GM12878 (cell line): ENCODE data around the gene PTCHD4. TPM values are rescaled to one million over a fixed set of nuclear protein-coding genes. Genes with fewer than 3 reads are reported as not detected.

Source experiments
- ATAC-seq: fragments of 200-7000 bp; cut with Tn5 transposase; 3 replicates; pipeline ENCODE4 v1.9.1; 2020; ENCODE audit warnings: mild to moderate bottlenecking, moderate library complexity
- BruUV-seq: library from RNA; stranded (reverse); fragments of 400-500 nt; replicated peaks from 2 replicates; lab custom pipeline; 2021; lab: Mats Ljungman, UMichigan
- CTCF ChIA-PET: fragments of 300-600 bp; sonication (Branson Sonifier 250); formaldehyde crosslinking; extraction: SDS; loops from one replicate; lab custom pipeline; 2021; ENCODE audit warnings: inconsistent platforms; lab: Yijun Ruan, JAX
- POLR2A ChIA-PET: fragments of 350-600 bp; formaldehyde crosslinking; extraction: SDS; loops from one replicate; lab custom pipeline; 2021; ENCODE audit warnings: inconsistent platforms; lab: Charles Lee
- RAD21 ChIA-PET: fragments of 300-600 bp; sonication (Branson Sonifier 250); formaldehyde crosslinking; loops from one replicate; lab custom pipeline; 2023; ENCODE audit warnings: antibody characterized with exemption; ENCODE audit not compliant: unreplicated experiment; lab: Charles Lee
- SMC1A ChIA-PET: fragments of 300-600 bp; sonication (Branson Sonifier 250); formaldehyde crosslinking; loops from one replicate; lab custom pipeline; 2023; ENCODE audit not compliant: unreplicated experiment, uncharacterized antibody; lab: Charles Lee
- DNase-seq: peaks from one replicate; pipeline ENCODE4 v3.0.0-alpha.2; 2011; ENCODE audit warnings: low read depth, low spot score
- FAIRE-seq: peaks from 3 replicates; lab custom pipeline; 2011; peaks lifted over from hg19 to GRCh38; lab: Jason Lieb, UNC
- H2AFZ ChIP-seq: 2 replicates; pipeline ENCODE4 v1.6.0; 2011; ENCODE audit warnings: low read depth, low read length, control low read depth; ENCODE audit not compliant: control insufficient read depth
- H3K27ac ChIP-seq: 2 replicates; pipeline ENCODE4 v1.5.1; 2011; ENCODE audit warnings: control low read depth; ENCODE audit not compliant: control insufficient read depth, insufficient read depth
- H3K27me3 ChIP-seq, 2 experiments: replicated peaks in 1 of 2; 2 replicates each; pipeline versions ENCODE4 v1.6.0 to v1.6.1; 2011; ENCODE audit warnings: low read length in 1 of 2; ENCODE audit not compliant: control insufficient read depth in 2 of 2, insufficient read depth in 2 of 2
- H3K36me3 ChIP-seq, 2 experiments: 2 replicates each; pipeline ENCODE4 v1.5.1; 2011; ENCODE audit warnings: low read length in 1 of 2; ENCODE audit not compliant: control insufficient read depth in 2 of 2, insufficient read depth in 2 of 2
- H3K4me1 ChIP-seq: 2 replicates; pipeline ENCODE4 v1.6.1; 2011; ENCODE audit warnings: mild to moderate bottlenecking, low read length, moderate library complexity, mixed read lengths; ENCODE audit not compliant: control insufficient read depth, insufficient read depth
- H3K4me2 ChIP-seq: 2 replicates; pipeline ENCODE4 v1.6.0; 2011; ENCODE audit warnings: control low read depth; ENCODE audit not compliant: control insufficient read depth, insufficient read depth
- H3K4me3 ChIP-seq: fragments of 200-600 bp; sonication (generic); 2 replicates; pipeline ENCODE4 v1.5.1; 2016
- H3K79me2 ChIP-seq: 2 replicates; pipeline ENCODE4 v1.6.0; 2011; ENCODE audit warnings: low read length; ENCODE audit not compliant: control insufficient read depth, insufficient read depth
- H3K9ac ChIP-seq: 2 replicates; pipeline ENCODE4 v1.8.0; 2011; ENCODE audit warnings: low read length, control low read depth, mixed read lengths; ENCODE audit not compliant: control insufficient read depth, insufficient read depth
- H3K9me3 ChIP-seq: replicated peaks from 3 replicates; pipeline ENCODE4 v1.5.1; 2011; ENCODE audit warnings: mild to moderate bottlenecking, low read length; ENCODE audit not compliant: control insufficient read depth, insufficient read depth
- H4K20me1 ChIP-seq: 2 replicates; pipeline ENCODE4 v1.6.0; 2011; ENCODE audit not compliant: control insufficient read depth, insufficient read depth
- ATF3 ChIP-seq: IDR thresholded peaks from 2 replicates; pipeline ENCODE4 v1.6.1; 2011; ENCODE audit warnings: low read depth, mild to moderate bottlenecking, low read length, moderate library complexity, borderline replicate concordance; ENCODE audit errors: extremely low read depth
- CHD1 ChIP-seq: IDR thresholded peaks from 2 replicates; pipeline ENCODE4 v1.6.1; 2012; ENCODE audit warnings: low read depth, low read length, improper control_type of control experiment
- EGR1 ChIP-seq, 2 experiments: IDR thresholded peaks; 1 replicate in 1 of 2; 2 replicates in 1 of 2; pipeline ENCODE4 v1.6.1; 2011 to 2012; ENCODE audit warnings: low read depth in 2 of 2, low read length in 2 of 2, borderline replicate concordance in 1 of 2, mild to moderate bottlenecking in 1 of 2, moderate library complexity in 1 of 2
- FOXK2 ChIP-seq: fragments of 450-650 bp; IDR thresholded peaks from 2 replicates; pipeline ENCODE4 v1.6.1; 2017; ENCODE audit warnings: mild to moderate bottlenecking, moderate library complexity
- FOXM1 ChIP-seq: IDR thresholded peaks from 2 replicates; pipeline ENCODE4 v1.6.1; 2012; ENCODE audit warnings: low read depth, mild to moderate bottlenecking, inconsistent platforms, low read length, moderate library complexity
- HDAC2 ChIP-seq: fragments of 200-600 bp; sonication (generic); IDR thresholded peaks from 2 replicates; pipeline ENCODE4 v1.6.1; 2017
- HSF1 ChIP-seq: fragments of 150-350 bp; IDR thresholded peaks from 2 replicates; pipeline ENCODE4 v1.6.1; 2014; ENCODE audit warnings: mild to moderate bottlenecking, low read depth, low read length
- IRF5 ChIP-seq: fragments of 450-650 bp; IDR thresholded peaks from 2 replicates; pipeline ENCODE4 v1.6.1; 2017; ENCODE audit warnings: borderline replicate concordance
- MXI1 ChIP-seq: fragments of 150-350 bp; IDR thresholded peaks from 2 replicates; pipeline ENCODE4 v1.6.1; 2011; ENCODE audit warnings: low read depth, mild to moderate bottlenecking, inconsistent platforms, low read length, improper control_type of control experiment
- MYB ChIP-seq: fragments of 150-350 bp; IDR thresholded peaks from 2 replicates; pipeline ENCODE4 v1.6.1; 2014; ENCODE audit warnings: mild to moderate bottlenecking, low read depth, low read length, borderline replicate concordance
- PAX8 ChIP-seq: fragments of 450-650 bp; IDR thresholded peaks from 2 replicates; pipeline ENCODE4 v1.6.1; 2017; ENCODE audit warnings: mild to moderate bottlenecking, moderate library complexity
- PBX3 ChIP-seq: IDR thresholded peaks from 2 replicates; pipeline ENCODE4 v1.6.1; 2011; ENCODE audit warnings: mild to moderate bottlenecking, low read depth, low read length, moderate library complexity; ENCODE audit not compliant: insufficient replicate concordance
- SRF ChIP-seq, 2 experiments: IDR thresholded peaks; 2 replicates each; pipeline ENCODE4 v1.6.1; 2011; ENCODE audit warnings: low read depth in 2 of 2, low read length in 2 of 2, mild to moderate bottlenecking in 1 of 2, moderate library complexity in 1 of 2
- TBL1XR1 ChIP-seq: IDR thresholded peaks from 2 replicates; pipeline ENCODE4 v1.6.1; 2012; ENCODE audit warnings: low read depth, low read length, improper control_type of control experiment
- TCF12 ChIP-seq: IDR thresholded peaks from 2 replicates; pipeline ENCODE4 v1.6.1; 2011; ENCODE audit warnings: low read depth, mild to moderate bottlenecking, low read length
- TCF7 ChIP-seq: IDR thresholded peaks from 2 replicates; pipeline ENCODE4 v1.6.1; 2014; ENCODE audit warnings: antibody characterized with exemption, borderline replicate concordance
- in situ Hi-C: fragments of 300-500 bp; cut with MboI; formaldehyde crosslinking; loops from 9 replicates; pipeline ENCODE4 v1.14.3; 2018; ENCODE audit warnings: mixed read lengths
- intact Hi-C: fragments of 100-400 bp; cut with micrococcal nuclease; formaldehyde crosslinking; loops from one replicate; pipeline ENCODE4 v1.14.2; 2022; ENCODE audit not compliant: unreplicated experiment
- polyA plus RNA-seq, 11 experiments: library from polyadenylated mRNA; depleted of rRNA in 4 of 11; unstranded in 6 of 11; stranded (reverse) in 5 of 11; fragments of >200 nt; fragmentation: Nextera tagmentation in 4 of 11; fragmentation: Illumina TruSeq in 1 of 11; extraction: Ambion mirVana in 4 of 11; extraction: Trizol in 1 of 11; gene quantifications; 1 replicate in 1 of 11; 2 replicates in 10 of 11; pipeline versions ENCODE4 v1.2.1 to v1.2.3, GENCODE V29; 2011 to 2016; ENCODE audit warnings: inconsistent platforms in 2 of 11, missing spikeins in 2 of 11, low read depth in 1 of 11
- total RNA-seq, 4 experiments: library from RNA; depleted of rRNA in 3 of 4; stranded (reverse); fragments of >200 nt in 3 of 4; fragmentation: Illumina TruSeq in 1 of 4; extraction: Trizol in 1 of 4; gene quantifications; 2 replicates each; pipeline versions ENCODE4 v1.2.1 to v1.2.3, GENCODE V29; 2013 to 2021
- TF ChIP-seq, protein P1 (sequence below): IDR thresholded peaks from 2 replicates; pipeline ENCODE4 v1.6.1; 2012; ENCODE audit warnings: low read length, inconsistent platforms
- TF ChIP-seq, protein P2 (sequence below), 3 experiments: IDR thresholded peaks in 2 of 3; conservative IDR thresholded peaks in 1 of 3; 2 replicates each; pipeline ENCODE4 v1.5.1; 2011; ENCODE audit warnings: low read depth in 3 of 3, low read length in 3 of 3, mild to moderate bottlenecking in 3 of 3, control low read depth in 2 of 3, moderate library complexity in 2 of 3, inconsistent platforms in 1 of 3, mixed read lengths in 1 of 3; ENCODE audit not compliant: control insufficient read depth in 2 of 3, insufficient read depth in 1 of 3; ENCODE audit errors: extremely low read depth in 1 of 3

The PTCHD4 gene
- total and polyA plus RNA-seq, 10 of the 15 experiments (the other 5 are each of a cell fraction or from before 2014, with no cell fraction given): 0.02 to 0.17 (median 0.07) TPM; not detected in 3

GRCh38 chr6:48078120-48078519 lies 32.9 kb downstream of the PTCHD4 start:
- no TSS peak for BruUV-seq
- RAD21 ChIA-PET: no interaction called here
- H3K4me1 ChIP-seq: no peaks in the 10 kb centered on the region
- intact Hi-C loops (no loop called here), in situ Hi-C loops (no loop called here)
- SMC1A ChIA-PET: no interaction called here
- no peak for DNase-seq
- no peak overlapping the region for H2AFZ ChIP-seq
- H3K4me2 ChIP-seq: no peak overlapping the region
- H3K27me3 ChIP-seq: no peaks in the 10 kb centered on the region
- no peaks in the 10 kb centered on the region for H3K36me3 ChIP-seq
- POLR2A ChIA-PET: no interaction called here
- no peaks in the 10 kb centered on the region for H3K9me3 ChIP-seq
- no peaks in the 10 kb centered on the region for H3K79me2 ChIP-seq
- CTCF ChIA-PET: interaction anchor here (0.6 to 1.4 kb wide), 2 partner anchors 10 to 367 kb away, joined by 3 to 9 read pairs; no protein-coding TSS in a partner anchor
- TF ChIP-seq, protein P1, sequence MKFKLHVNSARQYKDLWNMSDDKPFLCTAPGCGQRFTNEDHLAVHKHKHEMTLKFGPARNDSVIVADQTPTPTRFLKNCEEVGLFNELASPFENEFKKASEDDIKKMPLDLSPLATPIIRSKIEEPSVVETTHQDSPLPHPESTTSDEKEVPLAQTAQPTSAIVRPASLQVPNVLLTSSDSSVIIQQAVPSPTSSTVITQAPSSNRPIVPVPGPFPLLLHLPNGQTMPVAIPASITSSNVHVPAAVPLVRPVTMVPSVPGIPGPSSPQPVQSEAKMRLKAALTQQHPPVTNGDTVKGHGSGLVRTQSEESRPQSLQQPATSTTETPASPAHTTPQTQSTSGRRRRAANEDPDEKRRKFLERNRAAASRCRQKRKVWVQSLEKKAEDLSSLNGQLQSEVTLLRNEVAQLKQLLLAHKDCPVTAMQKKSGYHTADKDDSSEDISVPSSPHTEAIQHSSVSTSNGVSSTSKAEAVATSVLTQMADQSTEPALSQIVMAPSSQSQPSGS: no peak
- TF ChIP-seq TBL1XR1: no peak
- no peak for TF ChIP-seq EGR1 (IDR thresholded peaks at IDR 0.05; ENCODE audit: borderline replicate concordance in 1 of 2, low read depth in 2 of 2, low read length in 2 of 2)
- no peak for TF ChIP-seq HSF1
- TF ChIP-seq TCF7: no peak
- TF ChIP-seq IRF5: no peak
- TF ChIP-seq, protein P2, sequence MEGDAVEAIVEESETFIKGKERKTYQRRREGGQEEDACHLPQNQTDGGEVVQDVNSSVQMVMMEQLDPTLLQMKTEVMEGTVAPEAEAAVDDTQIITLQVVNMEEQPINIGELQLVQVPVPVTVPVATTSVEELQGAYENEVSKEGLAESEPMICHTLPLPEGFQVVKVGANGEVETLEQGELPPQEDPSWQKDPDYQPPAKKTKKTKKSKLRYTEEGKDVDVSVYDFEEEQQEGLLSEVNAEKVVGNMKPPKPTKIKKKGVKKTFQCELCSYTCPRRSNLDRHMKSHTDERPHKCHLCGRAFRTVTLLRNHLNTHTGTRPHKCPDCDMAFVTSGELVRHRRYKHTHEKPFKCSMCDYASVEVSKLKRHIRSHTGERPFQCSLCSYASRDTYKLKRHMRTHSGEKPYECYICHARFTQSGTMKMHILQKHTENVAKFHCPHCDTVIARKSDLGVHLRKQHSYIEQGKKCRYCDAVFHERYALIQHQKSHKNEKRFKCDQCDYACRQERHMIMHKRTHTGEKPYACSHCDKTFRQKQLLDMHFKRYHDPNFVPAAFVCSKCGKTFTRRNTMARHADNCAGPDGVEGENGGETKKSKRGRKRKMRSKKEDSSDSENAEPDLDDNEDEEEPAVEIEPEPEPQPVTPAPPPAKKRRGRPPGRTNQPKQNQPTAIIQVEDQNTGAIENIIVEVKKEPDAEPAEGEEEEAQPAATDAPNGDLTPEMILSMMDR (IDR thresholded peaks at IDR 0.05 in 2 of 3, conservative IDR thresholded peaks at IDR 0.05 in 1 of 3; ENCODE audit: control insufficient read depth in 2 of 3, extremely low read depth in 1 of 3, insufficient read depth in 1 of 3, low read depth in 3 of 3, low read length in 3 of 3): no peak
- TF ChIP-seq HDAC2: no peak
- no peak for TF ChIP-seq ATF3
- no peak for TF ChIP-seq MXI1
- TF ChIP-seq FOXM1: no peak
- no peak for TF ChIP-seq PBX3
- TF ChIP-seq PAX8: no peak
- TF ChIP-seq CHD1: no peak
- TF ChIP-seq TCF12: no peak
- no peak for TF ChIP-seq FOXK2
- TF ChIP-seq MYB: no peak
- no peak for TF ChIP-seq SRF (IDR thresholded peaks at IDR 0.05; ENCODE audit: low read depth in 2 of 2, low read length in 2 of 2)
- TF ChIP-seq, all 136 proteins: peak for 0
- Histone ChIP-seq H4K20me1 (no peaks in the 10 kb centered on the region), H3K27ac (no peak overlapping the region), H3K9ac (no peak overlapping the region), H3K4me3 (no peak overlapping the region)
- FAIRE-seq: no peak
- no peak for ATAC-seq
